Prostate gland (tissue), 2 donors: ENCODE data around the gene STARD10. TPM values are rescaled to one million over a fixed set of nuclear protein-coding genes. Genes with fewer than 3 reads are reported as not detected.

Source experiments
- DNase-seq: peaks from one replicate; pipeline ENCODE4 v3.0.0-alpha.2; 2019; ENCODE audit warnings: low spot score
- H3K27ac ChIP-seq, 2 donors: fragments of 200-600 bp; sonication (generic); 2 replicates each; pipeline ENCODE4 v1.5.1; 2017 to 2019
- H3K27me3 ChIP-seq: fragments of 200-600 bp; sonication (generic); replicated peaks from 2 replicates; pipeline ENCODE4 v1.5.1; 2019; ENCODE audit not compliant: insufficient read depth
- H3K36me3 ChIP-seq, 2 donors: fragments of 200-600 bp; sonication (generic); 1 replicate in 1 of 2; 2 replicates in 1 of 2; pipeline versions ENCODE4 v1.5.1 to v1.8.1; 2017 to 2019
- H3K4me1 ChIP-seq: fragments of 200-600 bp; sonication (generic); replicated peaks from 2 replicates; pipeline ENCODE4 v1.5.1; 2019
- H3K4me3 ChIP-seq, 2 donors: fragments of 200-600 bp; sonication (generic); 2 replicates each; pipeline ENCODE4 v1.5.1; 2017 to 2019
- H3K9me3 ChIP-seq: fragments of 200-600 bp; sonication (generic); 2 replicates; pipeline ENCODE4 v1.5.1; 2017
- CTCF ChIP-seq, 4 experiments: fragments of 200-600 bp in 2 of 4; fragments of 450-650 bp in 2 of 4; sonication (generic) in 2 of 4; IDR thresholded peaks; 1 replicate in 3 of 4; 2 replicates in 1 of 4; pipeline ENCODE4 v1.5.1; 2016 to 2019; ENCODE audit warnings: antibody characterized with exemption in 4 of 4, mild to moderate bottlenecking in 2 of 4, moderate library complexity in 2 of 4
- POLR2A ChIP-seq: fragments of 450-650 bp; IDR thresholded peaks from one replicate; pipeline ENCODE4 v1.6.1; 2016; ENCODE audit warnings: antibody characterized with exemption, mild to moderate bottlenecking
- POLR2AphosphoS5 ChIP-seq: sonication (generic); formaldehyde crosslinking; IDR thresholded peaks from one replicate; pipeline ENCODE4 v1.6.1; 2017; ENCODE audit warnings: antibody characterized with exemption
- WGBS: methylation state at CpG from one replicate; pipeline ENCODE4 v1.1.5; 2018; 5-methylcytosine and 5-hydroxymethylcytosine counted together
- intact Hi-C: fragments of 100-400 bp; cut with DNase I; formaldehyde crosslinking; loops from one replicate; pipeline ENCODE4 v1.14.2; 2022
- total RNA-seq, 2 donors: library from RNA; depleted of rRNA; stranded (reverse); fragments of >200 nt; gene quantifications; one replicate each; pipeline ENCODE4 v1.1.0, GENCODE V29; 2016

STARD10 gene
- total RNA-seq, 2 donors from 2014 or later, result 132 to 208 TPM

- intact Hi-C loops, result no loop called here
- DNase-seq, result no peak
- peaks cover 11% of the 10 kb centered on the region for H3K4me1 ChIP-seq
These were observed 13.4 kb downstream of the STARD10 start for GRCh38 chr11:72780296-72781062.

GRCh38 chr11:72779495-72780128 is 14.2 kb downstream of the STARD10 start:
- no peak for TF ChIP-seq POLR2A
- TF ChIP-seq POLR2AphosphoS5, result no peak
- no peak for TF ChIP-seq CTCF (IDR thresholded peaks at IDR 0.05)
- Histone ChIP-seq H3K4me3 (peak overlapping the region; percentile 66 to 93), H3K27me3 (no peaks in the 10 kb centered on the region), H3K27ac (no peak overlapping the region), H3K4me1 (peaks cover 18% of the 10 kb centered on the region), H3K36me3 (no peaks in the 10 kb centered on the region), H3K9me3 (no peaks in the 10 kb centered on the region)
- intact Hi-C loops, result no loop called here
- no peak for DNase-seq
- WGBS, result 88% methylated on average over 4 of the region's 4 CpGs

More at GRCh38 chr11:72780296-72781062, 13.4 kb downstream of the STARD10 start:
- Histone ChIP-seq H3K9me3 (no peaks in the 10 kb centered on the region), H3K36me3 (no peaks in the 10 kb centered on the region), H3K27ac (peak overlapping the region; percentile 84 to 86), H3K4me3 (peak overlapping the region; percentile 66 to 93), H3K27me3 (no peaks in the 10 kb centered on the region)
- no peak for TF ChIP-seq POLR2AphosphoS5
- no peak for TF ChIP-seq POLR2A
- TF ChIP-seq CTCF (IDR thresholded peaks at IDR 0.05), result no peak
- 51% methylated on average over 10 of the region's 10 CpGs for WGBS

- WGBS, result 79% methylated on average over 7 of the region's 7 CpGs
- H3K27me3 ChIP-seq, result no peaks in the 10 kb centered on the region
- H3K9me3 ChIP-seq, result no peaks in the 10 kb centered on the region
- no peaks in the 10 kb centered on the region for H3K36me3 ChIP-seq
- peak overlapping the region in 1 of 2 donors; percentile 66 for H3K4me3 ChIP-seq
- H3K27ac ChIP-seq, result no peak overlapping the region
- intact Hi-C loops, result no loop called here
- no peak for DNase-seq
- peaks cover 26% of the 10 kb centered on the region for H3K4me1 ChIP-seq
- TF ChIP-seq POLR2A (no peak), POLR2AphosphoS5 (no peak), CTCF (IDR thresholded peaks at IDR 0.05) (no peak)
These were observed 15.0 kb downstream of the STARD10 start for GRCh38 chr11:72778535-72779494.

GRCh38 chr11:72777755-72778278 is 16.0 kb downstream of the STARD10 start:
- Histone ChIP-seq H3K4me1 (peaks cover 30% of the 10 kb centered on the region), H3K36me3 (no peaks in the 10 kb centered on the region), H3K9me3 (no peaks in the 10 kb centered on the region), H3K27ac (no peak overlapping the region), H3K27me3 (no peaks in the 10 kb centered on the region), H3K4me3 (no peak overlapping the region)
- intact Hi-C loops, result no loop called here
- no peak for DNase-seq
- 73% methylated on average over 5 of the region's 5 CpGs for WGBS
- TF ChIP-seq CTCF (IDR thresholded peaks at IDR 0.05) (no peak), POLR2A (no peak), POLR2AphosphoS5 (no peak)
